Activated gamma-delta T cell (primary cell): ENCODE measurements around the gene RTBDN.
A peak's percentile ranks its signal among the peaks of the same experiment; 100 is the strongest.
"Not testable (repeated sequence)": the region's sequence is repeated elsewhere in the genome, so short reads cannot be mapped to it uniquely, and the experiment has no call there.

Source experiments
- DNase-seq: peaks from one replicate; lab custom pipeline; 2025; lab: John Stamatoyannopoulos, UW

Gene RTBDN

DNA sequence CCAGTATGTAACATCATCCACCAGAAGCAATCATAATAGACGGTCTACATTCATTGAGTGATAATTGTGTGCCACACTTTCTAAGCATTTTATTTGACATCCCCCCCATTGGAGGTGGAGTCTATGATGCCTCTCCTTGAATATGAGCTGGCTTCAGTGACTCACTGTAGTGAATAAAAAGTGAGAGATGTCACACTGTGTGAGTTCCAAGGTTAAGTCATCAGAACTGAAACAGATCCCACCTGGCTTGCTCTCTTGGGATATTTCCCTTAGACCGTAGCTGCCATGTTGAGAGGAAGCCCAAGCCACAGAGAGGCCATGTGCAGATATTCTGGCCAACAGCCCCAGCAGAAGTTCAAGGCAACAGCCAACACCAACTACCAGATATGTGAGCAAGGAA is 12.6 kb downstream of the RTBDN start:
- no peak for DNase-seq

GRCh38 chr19:12817810-12818209 is 16.6 kb downstream of the RTBDN start:
- not testable (repeated sequence) for DNase-seq

- not testable (repeated sequence) for DNase-seq
These were observed 17.2 kb downstream of the RTBDN start for GRCh38 chr19:12817188-12817587.

- no peak for DNase-seq
These were observed 19.3 kb downstream of the RTBDN start for GRCh38 chr19:12815088-12815487.

DNA sequence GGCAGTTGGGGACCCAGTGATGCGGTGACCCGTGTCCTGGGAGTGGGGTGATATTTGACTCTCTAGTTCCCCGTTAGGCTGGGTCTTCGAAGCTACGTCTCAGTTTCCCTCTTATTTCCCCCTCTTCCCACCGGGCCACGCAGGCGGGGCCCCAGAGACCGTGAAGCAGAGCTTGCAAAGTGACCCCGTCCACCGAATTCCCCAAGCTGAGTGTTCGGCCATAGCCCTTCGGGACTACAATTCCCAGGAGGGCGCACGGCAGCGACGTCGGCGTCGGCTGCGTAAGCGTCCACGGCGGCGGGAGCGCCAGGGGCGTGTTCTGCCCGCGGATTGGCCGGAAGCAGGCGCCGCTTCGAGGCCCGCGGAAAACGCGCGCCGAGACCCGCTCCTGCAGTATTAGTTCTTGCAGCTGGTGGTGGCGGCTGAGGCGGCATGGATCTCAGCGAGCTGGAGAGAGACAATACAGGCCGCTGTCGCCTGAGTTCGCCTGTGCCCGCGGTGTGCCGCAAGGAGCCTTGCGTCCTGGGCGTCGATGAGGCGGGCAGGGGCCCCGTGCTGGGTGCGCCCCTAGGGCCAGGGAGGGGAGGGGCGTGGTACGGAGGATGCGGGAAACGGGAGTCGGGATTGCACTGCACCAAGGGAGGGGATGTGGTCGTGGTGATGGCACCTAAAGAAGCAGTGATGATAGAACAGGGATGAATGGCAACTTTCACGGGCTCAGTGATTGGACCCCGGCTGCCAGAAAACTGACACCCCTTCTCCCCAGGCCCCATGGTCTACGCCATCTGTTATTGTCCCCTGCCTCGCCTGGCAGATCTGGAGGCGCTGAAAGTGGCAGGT is 27.9 kb downstream of the RTBDN start, which contains the start of gene RNASEH2A:
Gene RNASEH2A, plus strand, starts transcription at position 343 of the 840 bp plus-strand sequence. Its CDS starts 90 bp downstream, at position 433.
- DNase-seq, result peak; percentile 78

DNA sequence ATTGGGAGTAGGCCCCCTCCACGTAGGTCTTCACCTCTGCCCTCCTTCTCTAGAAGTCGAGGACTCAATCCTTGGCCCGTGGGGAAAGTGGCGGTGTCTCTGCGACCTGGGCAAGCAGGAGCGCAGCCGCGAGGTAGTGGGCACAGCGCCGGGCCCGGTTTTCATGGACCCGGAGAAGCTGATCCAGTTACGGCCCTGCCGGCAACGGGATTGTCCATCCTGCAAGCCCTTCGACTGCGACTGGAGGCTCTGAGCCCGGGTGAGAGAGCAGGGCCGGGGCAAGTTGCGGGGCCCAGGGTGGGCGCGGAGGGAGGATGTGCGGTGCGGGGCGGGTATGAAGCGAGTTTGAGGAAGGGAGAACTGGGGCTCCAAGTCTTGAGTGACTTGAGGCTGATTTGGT is 30.3 kb downstream of the RTBDN start:
- DNase-seq, result no peak

- no peak for DNase-seq
These were observed 31.9 kb downstream of the RTBDN start for GRCh38 chr19:12802267-12803106.

DNA sequence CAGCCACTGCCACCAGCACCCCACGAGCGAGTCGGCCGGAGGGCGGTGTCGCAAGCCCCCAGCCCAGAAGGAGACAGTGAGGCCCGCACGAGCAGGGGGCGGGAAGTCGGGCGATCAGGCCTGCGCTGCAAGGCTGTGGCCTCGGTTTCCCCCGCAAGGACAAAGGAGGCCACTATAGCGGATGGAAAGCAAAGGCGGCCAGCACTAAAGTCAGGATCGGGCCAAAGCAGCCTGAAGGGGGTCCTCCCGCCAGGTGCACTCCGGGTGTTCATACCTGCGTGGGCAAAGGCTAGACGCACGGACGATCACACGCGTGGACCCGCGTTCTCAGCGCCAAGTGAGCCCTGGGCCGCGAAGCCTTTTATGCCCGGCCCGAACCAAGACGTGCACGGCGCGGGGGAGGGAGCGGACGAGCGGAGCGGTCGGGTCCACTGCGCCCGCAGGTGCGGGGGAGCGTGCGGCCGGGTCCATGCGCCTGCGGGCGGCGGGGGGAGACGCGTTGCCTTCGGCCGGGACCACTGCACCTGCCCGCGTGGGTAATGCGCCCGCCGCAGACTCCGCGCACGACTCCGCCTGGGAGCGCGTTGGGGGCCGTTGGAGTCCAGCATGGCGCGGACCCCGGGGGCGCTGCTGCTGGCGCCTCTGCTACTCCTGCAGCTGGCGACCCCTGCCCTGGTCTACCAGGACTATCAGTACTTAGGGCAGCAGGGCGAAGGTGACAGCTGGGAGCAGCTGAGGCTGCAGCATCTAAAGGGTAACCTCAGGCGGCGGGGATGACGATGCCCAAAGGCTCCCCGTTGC is 32.7 kb downstream of the RTBDN start, which contains the start of the genes PRDX2 and THSD8:
Gene PRDX2, minus strand, starts transcription at position 335 of the 801 bp plus-strand sequence. CDS start 539 bp downstream, outside the sequence.
Gene THSD8, plus strand, starts transcription at position 604 of the 801 bp plus-strand sequence. Its CDS starts 3 bp downstream, at position 607.
- peak; percentile 60 for DNase-seq

DNA sequence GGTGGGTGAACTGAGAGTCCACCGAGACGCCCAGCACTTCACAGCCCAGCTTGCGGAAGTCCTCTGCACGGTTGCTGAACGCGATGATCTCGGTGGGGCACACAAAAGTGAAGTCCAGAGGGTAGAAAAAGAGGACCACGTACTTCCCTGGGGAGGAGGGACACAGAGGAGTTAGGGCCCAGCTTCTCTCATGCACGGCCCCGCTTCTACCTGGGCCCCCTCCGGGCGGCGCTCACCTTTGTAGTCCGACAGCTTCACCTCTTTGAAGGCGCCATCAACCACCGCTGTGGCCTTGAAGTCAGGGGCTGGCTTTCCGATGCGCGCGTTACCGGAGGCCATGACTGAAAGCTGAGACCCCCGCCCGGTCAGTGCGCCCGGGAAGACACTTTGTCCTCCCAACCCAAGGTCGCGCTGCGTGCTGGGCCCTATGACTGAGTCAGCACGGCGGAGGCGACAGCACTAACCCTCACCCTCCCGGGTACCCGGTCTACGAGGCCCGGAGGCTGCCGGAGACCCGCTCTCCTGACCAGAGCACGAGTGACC is 33.4 kb downstream of the RTBDN start:
- DNase-seq, result no peak

GRCh38 chr19:12800466-12800770 is 34.0 kb downstream of the RTBDN start:
- no peak for DNase-seq

DNA sequence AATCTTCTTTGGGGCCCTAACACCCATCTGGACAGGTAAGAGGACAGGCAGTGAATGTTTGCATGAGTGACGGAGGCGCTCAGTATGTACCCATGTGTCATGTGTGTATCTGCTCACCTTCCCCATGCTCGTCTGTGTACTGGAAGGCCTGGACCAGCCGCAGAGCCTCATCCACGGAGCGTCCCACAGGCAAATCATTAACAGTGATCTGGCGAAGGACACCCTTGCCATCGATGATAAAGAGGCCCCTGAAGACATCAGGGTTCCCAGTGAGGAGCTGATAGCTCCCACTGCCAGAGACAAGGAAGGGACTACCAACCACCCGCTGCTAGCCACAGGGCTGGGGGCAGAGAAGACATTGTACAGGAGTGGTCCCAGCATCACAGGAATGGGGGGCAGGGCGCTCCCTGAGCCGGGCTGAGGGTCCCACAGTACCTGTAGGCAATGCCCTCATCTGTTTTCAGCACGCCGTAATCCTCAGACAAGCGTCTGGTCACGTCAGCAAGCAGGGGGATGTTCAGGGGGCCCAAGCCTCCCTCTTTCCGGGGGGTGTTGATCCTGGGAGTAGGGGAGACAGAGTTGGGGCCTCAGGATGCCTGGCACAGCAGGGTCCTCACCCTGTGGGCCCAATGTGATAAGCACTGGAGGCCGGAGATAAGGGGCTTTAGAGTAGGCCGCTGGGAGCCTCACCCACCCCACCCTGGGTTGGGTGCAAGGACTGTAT is 34.5 kb downstream of the RTBDN start:
- no peak for DNase-seq

- not testable (repeated sequence) for DNase-seq
These were observed 36.8 kb downstream of the RTBDN start for GRCh38 chr19:12797607-12798006.

GRCh38 chr19:12797141-12797587 is 37.2 kb downstream of the RTBDN start:
- no peak for DNase-seq

- no peak for DNase-seq
These were observed 38.0 kb downstream of the RTBDN start for GRCh38 chr19:12796146-12797071.

- no peak for DNase-seq
These were observed 39.4 kb downstream of the RTBDN start for GRCh38 chr19:12794971-12795381.

GRCh38 chr19:12794196-12794941 is 40.0 kb downstream of the RTBDN start:
- DNase-seq, result no peak

DNA sequence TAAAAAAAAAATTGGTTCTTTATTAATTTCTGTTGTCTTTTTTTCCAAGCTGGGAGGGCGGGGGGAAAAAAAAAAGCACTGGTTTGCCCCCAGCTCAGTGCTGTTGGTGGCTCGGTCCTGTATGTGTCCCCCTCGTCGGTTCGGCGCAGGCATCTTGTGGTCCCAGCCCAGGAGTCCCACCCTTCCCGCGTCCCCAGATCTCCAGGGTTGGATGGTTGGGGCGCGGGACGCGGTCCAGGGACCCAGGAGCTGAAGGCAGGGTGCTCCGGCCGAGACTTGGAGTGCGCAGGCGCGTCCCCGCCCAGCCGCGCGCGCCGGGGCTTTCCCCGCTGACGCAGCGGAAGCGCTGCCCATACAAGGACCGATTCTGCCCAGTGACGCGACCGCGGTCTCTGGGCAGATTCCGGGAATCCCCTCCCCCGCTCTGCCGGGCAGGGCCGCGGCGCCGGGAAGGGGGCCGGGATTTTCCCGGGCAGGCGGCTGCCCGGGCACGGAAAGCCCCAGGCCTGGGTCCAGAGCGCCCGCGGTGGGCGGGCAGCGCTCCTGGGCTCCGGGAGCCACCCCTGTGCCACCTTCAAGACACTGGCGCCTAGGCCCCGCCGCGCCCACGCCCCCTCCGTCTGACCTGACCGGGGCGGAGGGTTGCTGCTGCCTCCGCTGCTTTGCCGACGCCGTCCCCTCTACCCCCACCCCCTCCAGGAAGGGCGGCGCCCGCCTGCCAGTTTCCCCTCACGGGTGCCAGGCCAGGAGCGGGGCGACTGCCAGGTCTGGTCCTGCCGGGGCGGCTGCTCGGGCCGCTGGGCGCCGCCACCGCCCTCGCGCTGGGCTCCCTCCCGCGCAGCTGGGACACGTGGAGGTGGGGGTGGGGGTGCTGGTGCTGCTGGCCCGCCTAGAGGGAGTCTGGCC is 40.8 kb downstream of the RTBDN start:
- DNase-seq, result peak; percentile 99

DNA sequence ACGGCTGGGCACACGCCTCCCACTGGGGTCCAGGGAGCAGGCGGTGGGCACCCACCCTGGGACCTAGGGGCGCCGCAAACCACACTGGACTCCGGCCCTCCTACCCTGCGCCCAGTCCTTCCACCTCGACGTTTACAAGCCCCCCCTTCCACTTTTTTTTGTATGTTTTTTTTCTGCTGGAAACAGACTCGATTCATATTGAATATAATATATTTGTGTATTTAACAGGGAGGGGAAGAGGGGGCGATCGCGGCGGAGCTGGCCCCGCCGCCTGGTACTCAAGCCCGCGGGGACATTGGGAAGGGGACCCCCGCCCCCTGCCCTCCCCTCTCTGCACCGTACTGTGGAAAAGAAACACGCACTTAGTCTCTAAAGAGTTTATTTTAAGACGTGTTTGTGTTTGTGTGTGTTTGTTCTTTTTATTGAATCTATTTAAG is 41.5 kb downstream of the RTBDN start:
- no peak for DNase-seq
